ENCODE data around the gene PDCL3.

The PDCL3 gene

GRCh38 chr2:100561191-100561590 is 1.6 kb upstream of the PDCL3 start:
- no peak for DNase-seq

GRCh38 chr2:100563407-100564247 is 834 bp downstream of the PDCL3 start:
- DNase-seq, result no peak

GRCh38 chr2:100568989-100569388 is 6.2 kb downstream of the PDCL3 start:
- DNase-seq, result no peak

- no peak for DNase-seq
Observed at GRCh38 chr2:100571668-100572067, 8.9 kb downstream of the PDCL3 start.

GRCh38 chr2:100577777-100578176 is 15.0 kb downstream of the PDCL3 start:
- no peak for DNase-seq

- peak; percentile 30 for DNase-seq
Observed at GRCh38 chr2:100580367-100581276, 17.8 kb downstream of the PDCL3 start.

GRCh38 chr2:100581277-100581612 is 18.5 kb downstream of the PDCL3 start:
- DNase-seq, result no peak

- DNase-seq, result no peak
Observed at GRCh38 chr2:100584816-100585215, 22.0 kb downstream of the PDCL3 start.

GRCh38 chr2:100588071-100588786 is 25.4 kb downstream of the PDCL3 start:
- DNase-seq, result no peak

GRCh38 chr2:100589527-100589926 is 26.7 kb downstream of the PDCL3 start:
- no peak for DNase-seq

GRCh38 chr2:100592226-100592625 is 29.4 kb downstream of the PDCL3 start:
- DNase-seq, result no peak

- DNase-seq, result no peak
Observed at GRCh38 chr2:100596465-100596864, 33.7 kb downstream of the PDCL3 start.

- DNase-seq, result no peak
Observed at GRCh38 chr2:100599566-100599965, 36.8 kb downstream of the PDCL3 start.

- DNase-seq, result no peak
Observed at GRCh38 chr2:100601661-100602060, 38.9 kb downstream of the PDCL3 start.

- no peak for DNase-seq
Observed at GRCh38 chr2:100603414-100603813, 40.6 kb downstream of the PDCL3 start.

GRCh38 chr2:100603948-100604633 is 41.3 kb downstream of the PDCL3 start:
- DNase-seq, result no peak

GRCh38 chr2:100606332-100606725 is 43.5 kb downstream of the PDCL3 start:
- DNase-seq, result no peak

GRCh38 chr2:100606726-100607343 is 44.0 kb downstream of the PDCL3 start:
- peak; percentile 21 for DNase-seq

- DNase-seq, result peak; percentile 71
Observed at GRCh38 chr2:100610381-100610831, 47.6 kb downstream of the PDCL3 start.

GRCh38 chr2:100611079-100612029 is 48.6 kb downstream of the PDCL3 start:
- no peak for DNase-seq
